ENCODE data around the gene TUBGCP3. TPM values are rescaled to one million over a fixed set of nuclear protein-coding genes. Genes with fewer than 3 reads are reported as not detected.

The TUBGCP3 gene
- polyA plus RNA-seq, 4 donors, result 5.4 to 21.2 (median 13.2) TPM

DNA sequence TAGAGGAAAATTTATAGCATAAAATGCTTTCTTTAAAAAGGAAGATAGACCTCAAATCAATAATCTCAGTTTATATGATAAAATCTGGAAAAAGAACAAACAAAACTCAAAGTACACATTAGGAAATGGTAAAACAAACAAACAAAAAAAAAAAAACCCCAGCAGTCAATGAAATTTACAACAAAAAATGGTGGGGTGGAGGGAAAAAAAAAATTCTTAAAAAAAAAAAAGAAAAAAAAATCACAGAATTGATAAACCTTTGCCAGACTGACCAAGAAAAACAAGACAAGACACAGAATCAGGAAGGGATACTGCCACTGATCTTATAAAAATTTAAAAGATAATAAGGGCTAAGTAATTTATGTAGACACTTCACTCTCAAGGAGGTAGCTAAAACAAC is 11.2 kb downstream of the TUBGCP3 start:
- FAIRE-seq (no peak), DNase-seq (no peak)
- H3K9me3 ChIP-seq (ENCODE audit: control insufficient read depth in 2 of 2, insufficient read depth in 1 of 2, low read depth in 1 of 2, low read length in 1 of 2), result peaks cover 0 to 3% of the 10 kb centered on the region in 2 donors
- H3K36me3 ChIP-seq (ENCODE audit: control insufficient read depth in 3 of 3, insufficient read depth in 2 of 3, low read depth in 1 of 3, low read length in 3 of 3), result peaks cover 0 to 2% (median 0%) of the 10 kb centered on the region in 3 donors
- no peak overlapping the region for H3K27ac ChIP-seq (ENCODE audit: low read depth in 1 of 3, low read length in 2 of 3)
- no peak overlapping the region for H3K4me3 ChIP-seq (ENCODE audit: low read depth in 1 of 3, low read length in 3 of 3)
- no peaks in the 10 kb centered on the region for H3K27me3 ChIP-seq (ENCODE audit: control insufficient read depth in 3 of 3, insufficient read depth in 3 of 3, low read length in 3 of 3)
- H3K4me1 ChIP-seq (ENCODE audit: control insufficient read depth in 3 of 3, insufficient read depth in 2 of 3, low read depth in 1 of 3, low read length in 2 of 3), result peaks cover 2 to 12% (median 5%) of the 10 kb centered on the region in 3 donors

DNA sequence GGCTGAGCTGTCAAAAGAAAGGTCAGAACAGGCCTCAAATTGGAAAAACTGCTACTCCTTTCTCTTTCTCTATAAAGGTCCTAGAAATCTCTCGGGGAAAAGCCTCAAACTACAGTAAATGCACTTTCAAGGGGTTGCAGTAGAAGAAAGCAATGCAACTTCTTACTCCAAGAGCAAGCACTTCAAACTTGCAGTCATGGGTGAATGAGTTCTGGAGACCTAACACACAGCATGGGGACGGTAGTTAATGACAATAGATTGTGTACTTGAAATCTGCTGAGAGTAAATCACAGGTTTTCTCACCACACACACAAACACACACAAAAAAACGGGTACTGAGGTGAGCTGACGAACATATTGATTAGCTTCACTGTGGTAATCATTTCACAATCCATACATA is 11.8 kb downstream of the TUBGCP3 start:
- H3K36me3 ChIP-seq (ENCODE audit: control insufficient read depth in 3 of 3, insufficient read depth in 2 of 3, low read depth in 1 of 3, low read length in 3 of 3), result peaks cover 0 to 2% (median 0%) of the 10 kb centered on the region in 3 donors
- H3K4me3 ChIP-seq (ENCODE audit: low read depth in 1 of 3, low read length in 3 of 3), result no peak overlapping the region
- H3K9me3 ChIP-seq (ENCODE audit: control insufficient read depth in 2 of 2, insufficient read depth in 1 of 2, low read depth in 1 of 2, low read length in 1 of 2), result peaks cover 0 to 3% of the 10 kb centered on the region in 2 donors
- DNase-seq, result no peak
- 83 to 91% (median 87%) methylated on average over 4 of the region's 4 CpGs for WGBS, 3 donors
- no peak overlapping the region for H3K27ac ChIP-seq (ENCODE audit: low read depth in 1 of 3, low read length in 2 of 3)
- no peaks in the 10 kb centered on the region for H3K27me3 ChIP-seq (ENCODE audit: control insufficient read depth in 3 of 3, insufficient read depth in 3 of 3, low read length in 3 of 3)
- no peak for FAIRE-seq
- H3K4me1 ChIP-seq (ENCODE audit: control insufficient read depth in 3 of 3, insufficient read depth in 2 of 3, low read depth in 1 of 3, low read length in 2 of 3), result peaks cover 2 to 12% (median 5%) of the 10 kb centered on the region in 3 donors

DNA sequence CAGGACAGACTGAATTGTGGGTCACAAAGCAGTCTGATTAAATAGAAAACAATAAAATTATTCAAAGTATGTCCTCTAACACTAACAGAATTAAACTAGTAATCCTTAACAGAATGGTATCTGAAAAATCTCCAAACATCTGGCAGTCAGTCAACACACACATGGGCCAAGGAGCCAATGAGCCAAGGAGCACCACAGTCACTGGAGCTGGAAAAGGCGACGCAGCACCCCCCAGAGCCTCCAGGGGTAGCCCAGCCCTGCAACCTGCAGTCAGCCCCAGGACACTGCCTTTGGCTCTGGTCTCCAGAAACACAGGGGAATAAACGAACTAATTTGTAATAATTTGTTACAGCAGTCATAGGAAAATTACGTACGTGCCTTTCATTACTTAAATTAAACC is 12.3 kb downstream of the TUBGCP3 start:
- peaks cover 0 to 2% (median 0%) of the 10 kb centered on the region in 3 donors for H3K36me3 ChIP-seq (ENCODE audit: control insufficient read depth in 3 of 3, insufficient read depth in 2 of 3, low read depth in 1 of 3, low read length in 3 of 3)
- H3K4me1 ChIP-seq (ENCODE audit: control insufficient read depth in 3 of 3, insufficient read depth in 2 of 3, low read depth in 1 of 3, low read length in 2 of 3), result peaks cover 0 to 7% (median 5%) of the 10 kb centered on the region in 3 donors
- DNase-seq (no peak), FAIRE-seq (no peak)
- no peaks in the 10 kb centered on the region for H3K27me3 ChIP-seq (ENCODE audit: control insufficient read depth in 3 of 3, insufficient read depth in 3 of 3, low read length in 3 of 3)
- WGBS, 3 donors, result 83 to 95% (median 92%) methylated on average over 5 of the region's 5 CpGs
- no peak overlapping the region for H3K4me3 ChIP-seq (ENCODE audit: low read depth in 1 of 3, low read length in 3 of 3)
- peak overlapping the region in 1 of 3 donors; percentile 61 for H3K27ac ChIP-seq (ENCODE audit: low read depth in 1 of 3, low read length in 2 of 3)
- H3K9me3 ChIP-seq (ENCODE audit: control insufficient read depth in 2 of 2, insufficient read depth in 1 of 2, low read depth in 1 of 2, low read length in 1 of 2), result peaks cover 0 to 3% of the 10 kb centered on the region in 2 donors

DNA sequence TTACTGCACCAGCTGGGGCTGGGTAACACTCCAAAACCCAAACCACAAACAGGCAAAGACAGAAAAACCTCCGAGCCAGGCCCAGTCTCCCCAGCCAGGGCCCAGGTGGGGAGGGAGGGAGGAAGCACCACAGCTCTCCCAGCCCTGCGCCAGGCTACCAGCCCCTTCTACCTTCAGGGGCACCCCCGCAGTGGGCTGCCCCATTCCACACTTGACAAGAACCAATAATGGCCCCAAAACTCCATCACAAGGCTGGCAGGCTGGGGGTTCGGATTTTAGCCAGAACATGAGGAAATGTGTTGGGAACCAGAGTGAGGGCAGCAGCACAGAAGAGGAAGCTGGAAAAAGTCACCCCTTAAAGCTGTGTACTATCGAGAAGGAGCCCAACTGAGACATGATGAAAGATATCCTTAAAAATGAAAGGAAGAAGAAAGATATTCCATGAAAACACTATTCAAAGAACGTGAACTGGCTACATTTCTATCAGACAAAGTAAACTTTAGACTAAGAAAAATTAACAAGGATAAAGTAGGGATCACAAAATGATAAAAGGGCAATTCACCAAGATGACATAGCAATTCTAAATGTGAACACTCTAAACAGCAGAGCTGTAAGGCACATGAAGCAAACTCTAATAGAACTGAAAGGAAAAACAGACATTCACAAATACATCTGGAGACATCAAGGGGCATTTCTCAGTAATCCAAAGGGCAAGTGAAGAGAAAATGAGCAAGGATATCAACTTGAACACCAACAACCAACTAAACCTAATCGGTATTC is 12.9 kb downstream of the TUBGCP3 start:
- peaks cover 0 to 2% (median 0%) of the 10 kb centered on the region in 3 donors for H3K36me3 ChIP-seq (ENCODE audit: control insufficient read depth in 3 of 3, insufficient read depth in 2 of 3, low read depth in 1 of 3, low read length in 3 of 3)
- no peak for DNase-seq
- WGBS, 3 donors, result 63 to 79% (median 75%) methylated on average over 7 of the region's 7 CpGs
- H3K27me3 ChIP-seq (ENCODE audit: control insufficient read depth in 3 of 3, insufficient read depth in 3 of 3, low read length in 3 of 3), result no peaks in the 10 kb centered on the region
- H3K9me3 ChIP-seq (ENCODE audit: control insufficient read depth in 2 of 2, insufficient read depth in 1 of 2, low read depth in 1 of 2, low read length in 1 of 2), result peaks cover 0 to 3% of the 10 kb centered on the region in 2 donors
- FAIRE-seq, result no peak
- H3K27ac ChIP-seq (ENCODE audit: low read depth in 1 of 3, low read length in 2 of 3), result peak overlapping the region in 1 of 3 donors; percentile 63
- H3K4me1 ChIP-seq (ENCODE audit: control insufficient read depth in 3 of 3, insufficient read depth in 2 of 3, low read depth in 1 of 3, low read length in 2 of 3), result peaks cover 0 to 7% (median 5%) of the 10 kb centered on the region in 3 donors
- H3K4me3 ChIP-seq (ENCODE audit: low read depth in 1 of 3, low read length in 3 of 3), result no peak overlapping the region

DNA sequence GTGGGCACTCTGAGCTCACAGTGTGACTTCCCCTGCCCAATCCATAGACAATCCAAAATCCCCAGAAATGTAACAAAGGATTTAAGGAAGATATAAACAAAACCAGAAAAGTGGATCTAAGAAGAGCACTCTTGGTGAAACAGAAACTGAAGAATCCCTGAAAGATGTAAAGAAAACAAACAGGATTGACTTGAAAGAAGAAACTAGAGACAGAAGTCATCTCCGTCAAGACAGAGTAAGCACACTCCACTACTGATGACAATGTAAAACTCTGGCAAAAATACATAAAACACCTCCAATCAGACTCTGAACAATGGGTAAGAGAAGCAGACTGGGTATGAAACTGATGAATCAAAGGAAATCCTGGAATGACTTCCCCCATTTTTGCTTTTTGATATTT is 13.5 kb downstream of the TUBGCP3 start:
- peak overlapping the region in 1 of 3 donors; percentile 63 for H3K27ac ChIP-seq (ENCODE audit: low read depth in 1 of 3, low read length in 2 of 3)

DNA sequence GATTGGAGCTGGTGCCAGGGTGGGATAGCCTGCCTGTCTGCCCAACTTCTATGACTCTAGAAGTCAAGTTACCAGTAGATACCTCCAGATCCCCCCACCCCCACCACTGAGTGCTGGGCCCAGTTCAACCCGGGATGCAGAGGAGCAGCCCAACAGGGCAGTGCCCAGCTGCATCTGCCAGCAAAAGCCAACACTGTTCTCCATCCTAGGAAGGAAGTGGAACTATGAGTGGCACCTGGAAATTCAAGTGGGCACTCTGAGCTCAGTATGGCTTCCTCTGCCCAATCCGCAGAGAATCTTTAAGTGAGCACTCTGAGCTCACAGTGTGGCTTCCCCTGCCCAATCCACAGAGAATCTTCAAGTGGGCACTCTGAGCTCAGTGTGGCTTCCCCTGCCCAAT is 14.2 kb downstream of the TUBGCP3 start:
- Histone ChIP-seq H3K9me3 (ENCODE audit: control insufficient read depth in 2 of 2, insufficient read depth in 1 of 2, low read depth in 1 of 2, low read length in 1 of 2) (peaks cover 0 to 3% of the 10 kb centered on the region in 2 donors), H3K27me3 (ENCODE audit: control insufficient read depth in 3 of 3, insufficient read depth in 3 of 3, low read length in 3 of 3) (no peaks in the 10 kb centered on the region), H3K4me1 (ENCODE audit: control insufficient read depth in 3 of 3, insufficient read depth in 2 of 3, low read depth in 1 of 3, low read length in 2 of 3) (peaks cover 0 to 7% (median 5%) of the 10 kb centered on the region in 3 donors), H3K27ac (ENCODE audit: low read depth in 1 of 3, low read length in 2 of 3) (no peak overlapping the region), H3K36me3 (ENCODE audit: control insufficient read depth in 3 of 3, insufficient read depth in 2 of 3, low read depth in 1 of 3, low read length in 3 of 3) (peaks cover 0 to 2% (median 0%) of the 10 kb centered on the region in 3 donors), H3K4me3 (ENCODE audit: low read depth in 1 of 3, low read length in 3 of 3) (no peak overlapping the region)
- FAIRE-seq (no peak), DNase-seq (no peak)
- 89 to 93% (median 90%) methylated on average over 2 of the region's 2 CpGs for WGBS, 3 donors

More for the DNA sequence above, 13.5 kb downstream of the TUBGCP3 start:
- Histone ChIP-seq H3K36me3 (ENCODE audit: control insufficient read depth in 3 of 3, insufficient read depth in 2 of 3, low read depth in 1 of 3, low read length in 3 of 3) (peaks cover 0 to 2% (median 0%) of the 10 kb centered on the region in 3 donors), H3K27me3 (ENCODE audit: control insufficient read depth in 3 of 3, insufficient read depth in 3 of 3, low read length in 3 of 3) (no peaks in the 10 kb centered on the region), H3K4me1 (ENCODE audit: control insufficient read depth in 3 of 3, insufficient read depth in 2 of 3, low read depth in 1 of 3, low read length in 2 of 3) (peaks cover 0 to 7% (median 5%) of the 10 kb centered on the region in 3 donors), H3K4me3 (ENCODE audit: low read depth in 1 of 3, low read length in 3 of 3) (no peak overlapping the region), H3K9me3 (ENCODE audit: control insufficient read depth in 2 of 2, insufficient read depth in 1 of 2, low read depth in 1 of 2, low read length in 1 of 2) (peaks cover 0 to 3% of the 10 kb centered on the region in 2 donors)
- DNase-seq, result no peak
- WGBS, 3 donors, result 66 to 89% (median 79%) methylated on average over 1 of the region's 1 CpG
- FAIRE-seq, result no peak

DNA sequence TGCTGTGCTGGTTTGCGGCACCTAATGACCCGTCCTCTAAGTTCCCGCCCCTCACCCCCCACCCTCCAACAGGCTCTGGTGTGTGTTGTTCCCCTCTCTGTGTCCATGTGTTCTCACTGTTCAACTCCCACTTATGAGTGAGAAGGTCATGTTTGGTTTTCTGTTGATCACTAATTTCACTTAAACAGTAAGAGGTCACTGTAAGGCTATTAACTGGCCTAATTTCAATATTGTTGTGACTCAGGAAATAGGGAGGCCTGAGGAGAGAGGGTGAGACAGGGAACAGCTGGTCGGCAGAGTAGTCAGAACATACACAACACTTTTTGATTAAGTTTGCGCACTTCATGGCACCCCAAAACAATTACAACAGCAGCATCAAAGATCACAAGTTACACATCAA is 15.6 kb downstream of the TUBGCP3 start:
- H3K27ac ChIP-seq (ENCODE audit: low read depth in 1 of 3, low read length in 2 of 3), result no peak overlapping the region
- FAIRE-seq, result no peak
- no peaks in the 10 kb centered on the region for H3K27me3 ChIP-seq (ENCODE audit: control insufficient read depth in 3 of 3, insufficient read depth in 3 of 3, low read length in 3 of 3)
- WGBS, 3 donors, result 85 to 89% (median 87%) methylated on average over 5 of the region's 5 CpGs
- peaks cover 0 to 7% (median 5%) of the 10 kb centered on the region in 3 donors for H3K4me1 ChIP-seq (ENCODE audit: control insufficient read depth in 3 of 3, insufficient read depth in 2 of 3, low read depth in 1 of 3, low read length in 2 of 3)
- H3K4me3 ChIP-seq (ENCODE audit: low read depth in 1 of 3, low read length in 3 of 3), result no peak overlapping the region
- DNase-seq, result no peak
- peaks cover 0 to 3% of the 10 kb centered on the region in 2 donors for H3K9me3 ChIP-seq (ENCODE audit: control insufficient read depth in 2 of 2, insufficient read depth in 1 of 2, low read depth in 1 of 2, low read length in 1 of 2)
- peaks cover 0 to 9% (median 2%) of the 10 kb centered on the region in 3 donors for H3K36me3 ChIP-seq (ENCODE audit: control insufficient read depth in 3 of 3, insufficient read depth in 2 of 3, low read depth in 1 of 3, low read length in 3 of 3)

DNA sequence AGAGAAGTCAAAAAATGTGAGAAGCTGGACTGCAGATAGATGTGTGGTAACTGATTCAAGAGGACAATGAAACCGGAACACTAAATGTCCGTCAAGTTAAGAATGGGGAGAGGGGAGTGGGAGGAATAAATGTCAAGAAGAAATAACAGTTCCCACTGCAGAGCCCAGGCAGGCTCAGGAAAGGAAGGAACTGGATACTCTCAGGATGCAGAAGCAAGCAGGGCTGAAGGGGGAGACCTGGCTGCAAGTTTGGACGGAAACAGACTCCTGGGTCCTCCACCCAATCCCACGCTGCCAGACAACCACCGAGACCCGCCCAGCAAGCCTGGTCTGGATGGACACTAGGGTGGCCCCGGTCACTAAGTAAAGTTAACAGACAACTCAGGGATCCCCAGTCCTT is 18.1 kb downstream of the TUBGCP3 start:
- Histone ChIP-seq H3K4me3 (ENCODE audit: low read depth in 1 of 3, low read length in 3 of 3) (no peak overlapping the region), H3K27me3 (ENCODE audit: control insufficient read depth in 3 of 3, insufficient read depth in 3 of 3, low read length in 3 of 3) (no peaks in the 10 kb centered on the region), H3K27ac (ENCODE audit: low read depth in 1 of 3, low read length in 2 of 3) (no peak overlapping the region), H3K36me3 (ENCODE audit: control insufficient read depth in 3 of 3, insufficient read depth in 2 of 3, low read depth in 1 of 3, low read length in 3 of 3) (peaks cover 0 to 11% (median 4%) of the 10 kb centered on the region in 3 donors), H3K9me3 (ENCODE audit: control insufficient read depth in 2 of 2, insufficient read depth in 1 of 2, low read depth in 1 of 2, low read length in 1 of 2) (no peaks in the 10 kb centered on the region), H3K4me1 (ENCODE audit: control insufficient read depth in 3 of 3, insufficient read depth in 2 of 3, low read depth in 1 of 3, low read length in 2 of 3) (peaks cover 0 to 6% (median 0%) of the 10 kb centered on the region in 3 donors)
- DNase-seq, result no peak
- 82 to 97% (median 92%) methylated on average over 7 of the region's 7 CpGs for WGBS, 3 donors
- FAIRE-seq, result no peak
